NCI-H2196 treated with DMSO at 0.1 percent for 48 hours (cell line): ENCODE results near the gene AVEN.

Experiments
- DNase-seq: peaks from one replicate; lab custom pipeline; 2025; ENCODE audit not compliant: unreplicated experiment; lab: John Stamatoyannopoulos, UW

The AVEN gene

DNA sequence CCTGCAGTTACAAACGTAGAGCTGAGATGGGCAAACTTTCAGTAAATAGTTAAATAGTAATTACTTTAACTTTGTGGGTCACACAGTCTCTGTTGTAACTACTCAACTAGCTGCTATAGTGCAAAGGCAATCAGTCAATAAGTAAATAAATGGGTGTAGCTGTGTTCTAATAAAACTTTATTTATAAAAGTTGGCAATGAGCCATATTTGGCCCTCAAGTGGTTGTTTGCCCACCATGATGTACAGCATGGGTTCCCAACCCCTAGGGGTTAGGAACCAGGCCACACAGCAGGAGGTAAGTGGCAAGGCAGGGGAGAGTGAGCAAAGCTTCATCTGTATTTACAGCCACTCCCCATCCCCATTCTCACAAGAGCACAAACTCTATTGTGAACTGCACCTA is 115.6 kb downstream of the AVEN start:
- DNase-seq = no peak

DNA sequence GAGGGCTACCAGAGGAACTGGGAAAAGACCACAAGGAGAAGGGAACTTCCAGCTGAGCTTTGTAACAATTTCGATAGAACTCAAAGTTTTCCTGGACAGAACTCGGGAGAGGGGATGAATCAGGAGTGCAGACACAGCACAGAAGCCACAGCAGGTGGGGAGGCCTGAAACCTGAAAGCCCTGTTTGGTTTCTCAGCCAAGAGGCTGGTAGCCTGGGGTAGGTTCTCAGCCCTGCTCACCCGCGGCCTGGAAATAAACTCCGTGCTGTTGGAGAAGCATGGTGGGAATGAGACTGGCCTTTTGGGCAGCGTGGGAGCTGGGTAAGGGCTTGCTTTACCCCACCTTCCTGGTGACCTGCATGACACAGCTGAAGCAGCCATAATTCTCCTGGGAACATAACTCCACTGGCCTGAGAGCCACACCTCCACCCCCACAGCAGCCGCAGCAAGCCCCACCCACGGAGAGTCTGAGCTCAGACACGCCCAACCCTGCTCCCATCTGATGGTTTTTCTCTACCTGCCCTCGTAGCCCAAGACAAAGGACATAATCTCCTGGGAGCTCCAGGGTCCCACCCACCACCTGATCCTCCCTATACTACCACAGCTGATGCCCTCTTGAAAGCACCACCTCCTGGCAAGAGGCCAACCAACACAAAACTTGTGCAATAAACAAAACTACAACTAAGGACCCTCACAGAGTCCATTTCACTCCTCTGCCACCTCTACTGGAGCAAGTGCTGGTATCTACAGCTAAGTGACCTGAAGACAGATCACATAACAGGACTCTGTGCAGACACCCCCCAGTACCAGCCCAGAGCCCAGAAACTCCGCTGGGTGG is 123.2 kb downstream of the AVEN start:
- DNase-seq = no peak

DNA sequence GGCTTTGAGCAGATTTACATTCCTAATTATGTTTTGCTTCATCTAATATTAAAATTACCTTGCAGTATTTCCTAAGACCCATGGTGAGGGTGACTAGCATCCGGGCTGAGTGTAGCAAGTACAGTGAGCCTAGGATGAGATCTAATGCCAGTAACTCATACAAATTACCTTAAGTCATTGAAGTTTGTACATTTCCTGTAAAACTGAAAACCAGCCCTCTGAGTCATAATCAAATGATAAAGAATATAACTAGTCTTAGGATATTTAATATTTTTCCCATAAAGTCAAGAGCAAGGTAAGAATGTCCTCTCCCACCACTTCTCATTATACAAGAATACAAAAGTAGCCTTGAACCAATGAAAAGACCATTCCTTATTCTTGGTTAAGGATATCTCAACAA is 125.5 kb downstream of the AVEN start:
- DNase-seq = no peak

DNA sequence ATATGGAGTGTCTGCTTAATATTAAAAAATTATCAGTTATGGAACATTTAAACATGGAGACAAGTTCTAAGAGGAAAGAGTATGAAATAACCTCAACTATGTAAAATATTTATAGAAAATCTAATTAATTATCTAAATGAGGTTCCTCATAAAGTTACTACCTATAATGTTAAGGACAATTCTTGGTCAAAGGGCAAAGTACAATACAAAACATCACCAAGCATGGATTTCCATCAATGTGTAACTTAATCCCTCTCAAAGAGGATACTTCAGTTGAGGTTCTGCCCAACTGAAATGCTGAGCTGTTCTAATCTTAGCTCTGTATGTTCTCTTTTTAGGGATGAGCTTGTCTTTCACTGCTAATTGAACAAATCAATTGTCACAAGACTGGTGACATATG is 126.7 kb downstream of the AVEN start:
- DNase-seq = no peak

DNA sequence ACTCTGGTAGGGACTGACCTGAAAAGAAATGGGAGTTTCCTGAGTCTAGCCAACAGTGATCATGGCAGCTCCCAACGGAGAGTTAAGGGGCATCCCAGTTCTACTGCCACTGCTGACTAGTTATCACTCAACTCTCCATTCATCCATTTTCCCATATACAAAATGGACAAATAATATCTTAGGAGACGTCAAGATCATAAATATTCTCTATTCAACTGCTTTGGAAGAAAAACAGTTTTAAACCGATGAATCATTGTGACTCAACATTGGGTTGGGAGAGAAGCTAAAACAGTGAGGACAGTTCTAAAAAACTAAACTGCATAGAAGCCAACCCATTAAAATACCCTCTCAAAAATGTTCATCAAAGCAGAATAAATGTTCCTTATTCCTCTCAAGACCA is 128.3 kb downstream of the AVEN start:
- DNase-seq = no peak

DNA sequence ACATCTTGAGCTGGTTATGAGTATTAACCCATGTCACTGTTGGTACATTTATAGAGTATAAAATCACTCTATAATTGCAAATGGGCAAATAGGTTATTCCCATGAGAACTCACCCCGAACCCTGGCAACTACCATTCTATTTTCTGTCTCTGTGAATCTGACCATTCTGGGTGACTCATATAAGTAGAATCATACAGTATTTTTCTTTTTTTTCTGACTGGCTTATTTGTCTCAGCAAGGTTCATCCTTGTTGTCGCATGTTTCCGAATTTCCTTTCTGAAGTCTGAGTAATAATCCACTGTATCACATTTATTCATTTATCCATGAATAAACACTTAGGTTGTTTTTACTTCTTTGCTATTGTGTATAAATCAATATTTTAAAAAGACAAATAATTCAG is 130.6 kb downstream of the AVEN start:
- DNase-seq = no peak

DNA sequence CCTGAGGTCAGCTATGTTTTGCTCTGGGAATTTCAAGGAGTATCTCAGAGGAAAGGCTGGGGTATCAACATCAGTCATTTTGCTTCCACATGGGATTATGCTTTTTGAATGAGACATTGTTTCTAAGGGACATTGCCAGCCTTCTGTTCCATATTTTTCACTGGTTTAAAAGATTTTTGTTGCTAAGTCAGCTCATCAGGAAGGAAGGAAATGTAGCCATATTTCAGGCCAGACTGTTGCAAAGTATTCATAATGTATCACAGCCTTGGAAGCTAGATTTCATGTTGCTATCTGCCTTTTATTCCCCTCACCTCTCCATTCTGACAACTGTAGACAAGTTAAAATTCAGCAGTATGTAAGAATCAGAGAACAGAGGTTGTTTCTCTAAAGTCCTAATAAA is 131.7 kb downstream of the AVEN start:
- DNase-seq = no peak

DNA sequence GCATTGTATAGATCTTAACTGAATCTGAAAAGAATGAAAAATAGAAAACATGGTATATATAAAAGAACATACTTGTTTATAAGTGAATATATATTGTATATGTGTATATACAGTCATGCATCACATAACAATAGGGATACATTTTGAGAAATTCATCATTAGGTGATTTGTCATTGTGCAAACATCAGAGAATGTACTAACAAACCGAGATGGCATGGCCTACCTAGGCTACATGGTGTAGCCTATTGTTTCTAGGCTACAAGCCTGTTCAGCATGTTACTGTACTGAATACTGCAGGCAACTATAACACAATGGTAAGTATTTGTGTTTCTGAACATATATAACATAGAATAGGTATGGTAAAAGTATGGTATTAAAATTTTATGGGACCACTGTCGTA is 135.3 kb downstream of the AVEN start:
- no peak for DNase-seq

DNA sequence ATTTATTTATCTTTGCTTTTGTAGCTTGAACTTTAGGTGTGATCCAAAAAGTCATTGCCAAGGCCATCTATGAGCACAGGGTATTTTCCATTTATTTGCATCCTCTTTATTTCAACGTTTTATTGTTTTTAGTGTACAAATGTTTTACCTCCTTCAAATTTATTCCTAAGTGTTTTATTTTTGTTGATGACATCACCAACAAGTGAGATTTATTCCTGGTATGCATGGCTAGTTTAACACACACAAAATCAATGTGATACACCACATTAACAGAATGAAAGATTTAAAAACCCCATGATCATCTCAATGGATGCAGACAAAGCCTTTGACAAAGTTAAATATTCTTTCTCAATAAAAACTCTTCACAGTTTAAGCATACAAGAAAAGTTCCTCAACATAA is 137.0 kb downstream of the AVEN start:
- no peak for DNase-seq

DNA sequence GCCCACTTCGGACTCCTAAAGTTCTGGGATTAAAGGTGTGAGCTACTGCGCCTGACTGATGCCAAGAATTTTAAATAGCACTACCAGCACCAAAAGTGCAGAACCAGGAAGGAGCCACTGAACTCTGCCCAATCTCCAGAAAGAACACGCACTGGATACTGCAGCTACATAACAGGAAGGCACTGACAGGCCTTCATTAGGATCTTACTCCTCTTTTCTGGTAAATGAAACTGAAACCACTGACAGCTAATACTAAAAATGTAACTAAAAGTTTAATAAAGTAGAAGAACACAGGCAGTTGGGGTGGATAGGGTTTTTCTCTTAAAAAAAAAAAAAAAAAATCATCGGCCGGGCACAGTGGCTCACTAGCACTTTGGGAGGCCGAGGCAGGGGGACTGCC is 144.8 kb downstream of the AVEN start:
- DNase-seq = no peak

DNA sequence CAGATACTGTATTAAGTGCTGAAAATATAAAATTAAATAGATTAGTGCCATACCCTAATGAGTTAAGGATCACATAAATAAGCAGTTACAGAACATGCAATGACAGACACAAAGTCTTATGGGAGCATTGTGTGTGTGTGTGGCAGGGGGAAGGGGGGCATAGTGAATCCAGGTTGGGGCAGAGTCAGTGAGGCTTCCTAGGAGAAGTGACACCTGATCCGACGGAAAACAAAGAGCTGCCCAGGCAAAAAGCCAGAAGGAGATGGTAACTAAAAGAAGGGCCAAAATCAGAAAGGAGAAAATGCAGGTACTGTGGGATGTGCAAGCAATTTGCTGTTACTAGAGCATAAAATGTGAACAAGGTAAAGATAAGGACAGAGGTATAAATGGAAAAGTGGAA is 150.8 kb downstream of the AVEN start:
- no peak for DNase-seq

DNA sequence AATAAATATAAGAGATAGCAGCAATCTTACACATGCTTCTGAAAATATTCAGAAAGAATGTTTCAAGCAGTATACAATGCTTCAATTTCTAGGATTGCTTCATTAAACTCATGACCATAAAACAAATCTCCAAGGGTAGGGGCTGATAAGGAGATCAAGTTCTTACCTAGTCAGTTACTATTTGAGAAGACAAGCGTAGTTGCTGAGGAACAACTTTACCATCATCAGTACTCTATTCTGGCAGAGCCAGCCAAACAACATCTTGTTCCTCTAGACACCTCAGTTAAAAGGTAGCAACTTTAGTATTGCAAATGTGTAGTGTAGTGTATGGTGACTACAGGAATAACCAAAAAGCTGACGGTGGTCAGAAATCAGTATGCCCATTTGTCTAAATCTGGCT is 156.1 kb downstream of the AVEN start:
- DNase-seq = no peak

DNA sequence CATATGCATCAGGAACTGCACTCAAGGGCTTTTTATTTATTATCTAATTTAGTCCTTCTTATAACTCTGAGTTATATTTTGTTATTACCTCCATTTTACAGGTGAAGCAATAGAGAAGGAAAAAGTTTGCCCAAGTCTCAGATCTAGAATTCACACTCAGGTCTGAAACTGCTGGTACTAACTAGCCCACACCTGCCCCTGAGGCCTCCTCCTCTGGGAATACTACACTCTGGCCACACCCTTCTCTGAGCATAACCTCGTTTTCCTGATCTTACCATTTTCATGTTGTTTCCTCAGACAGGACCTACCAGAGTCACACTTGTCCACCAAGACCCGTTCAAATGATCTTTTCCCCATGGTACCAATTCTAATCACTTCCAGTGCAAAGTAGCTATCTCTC is 164.8 kb downstream of the AVEN start:
- no peak for DNase-seq

DNA sequence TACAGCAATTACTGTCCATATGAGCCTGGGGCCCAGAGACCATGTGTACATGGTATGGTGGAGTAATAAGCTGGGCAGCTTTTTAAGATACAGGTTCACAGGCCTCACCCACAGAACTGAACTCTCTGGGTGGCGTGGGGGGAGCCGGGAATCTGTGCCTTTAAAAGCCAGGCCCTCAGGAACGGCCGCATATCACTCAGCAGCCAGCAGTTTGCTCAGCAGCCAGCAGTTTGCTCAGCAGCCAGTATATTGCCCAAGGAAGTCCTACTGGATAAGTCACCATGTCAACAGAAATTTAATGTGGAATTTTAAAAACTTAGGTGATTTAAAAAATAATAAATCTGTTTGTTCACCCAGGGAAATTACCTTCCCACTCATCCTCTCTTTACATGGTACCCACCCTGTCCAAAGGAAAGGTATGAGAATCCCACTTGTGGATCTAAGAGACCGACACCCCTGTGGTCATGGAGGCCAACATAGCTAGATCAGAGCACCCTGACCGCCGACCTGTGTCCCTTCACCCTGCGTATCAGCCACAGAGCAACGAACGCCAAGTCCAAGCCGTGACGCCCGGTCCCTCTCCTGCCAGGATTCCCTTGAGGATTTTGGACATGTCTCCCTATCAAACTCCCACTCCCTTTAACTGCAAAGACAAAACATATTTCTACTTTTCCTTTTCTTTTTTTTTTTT is 166.4 kb downstream of the AVEN start:
- no peak for DNase-seq

DNA sequence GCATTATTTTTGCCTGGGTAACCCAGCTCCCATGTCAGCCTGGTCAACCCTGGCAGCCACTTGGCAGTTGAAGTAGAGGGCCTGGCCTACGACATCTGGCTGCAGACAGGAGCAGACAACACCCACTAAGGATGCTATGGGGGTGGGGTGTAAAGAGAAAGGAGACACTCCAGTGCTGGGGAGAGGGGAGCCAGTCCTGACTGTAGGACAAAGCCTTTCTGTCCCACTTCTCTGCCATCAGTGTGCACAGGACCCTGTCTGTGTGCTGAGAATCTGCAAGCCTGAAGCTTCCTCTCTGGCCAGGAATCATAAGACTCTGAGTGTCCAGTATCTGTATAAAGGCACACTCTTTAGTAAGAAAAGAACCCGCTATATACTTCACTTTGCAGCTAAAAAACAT is 167.0 kb downstream of the AVEN start:
- no peak for DNase-seq

DNA sequence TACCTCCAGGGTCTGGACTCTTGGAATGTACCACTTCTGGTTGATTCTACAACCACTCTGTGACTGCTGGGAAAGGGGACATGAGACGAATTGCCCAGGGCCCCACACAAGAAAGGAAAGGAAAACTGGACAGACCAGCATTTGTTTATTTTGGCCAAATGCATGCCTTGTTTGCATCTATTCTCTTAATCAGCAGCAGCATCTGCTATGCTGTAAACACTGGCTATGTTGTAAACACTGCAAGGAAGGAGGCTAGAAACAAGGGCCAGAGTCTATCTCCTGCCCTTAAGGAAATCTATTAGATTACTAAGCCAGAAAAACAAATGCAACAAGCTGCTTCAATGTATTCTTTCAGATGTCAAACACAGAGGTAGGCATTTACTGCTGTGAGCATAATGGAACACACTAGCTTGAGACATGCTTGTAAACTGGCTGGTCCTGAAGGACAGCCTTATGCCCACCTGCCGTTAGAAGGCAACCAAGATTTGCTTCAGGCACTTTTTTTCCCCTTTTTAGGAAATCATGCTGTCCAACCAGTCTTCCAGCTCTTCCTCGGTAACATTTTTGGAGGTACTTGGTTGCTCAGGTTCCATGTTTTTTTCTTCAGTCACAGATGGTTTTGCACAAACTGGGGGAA is 172.8 kb downstream of the AVEN start:
- no peak for DNase-seq

DNA sequence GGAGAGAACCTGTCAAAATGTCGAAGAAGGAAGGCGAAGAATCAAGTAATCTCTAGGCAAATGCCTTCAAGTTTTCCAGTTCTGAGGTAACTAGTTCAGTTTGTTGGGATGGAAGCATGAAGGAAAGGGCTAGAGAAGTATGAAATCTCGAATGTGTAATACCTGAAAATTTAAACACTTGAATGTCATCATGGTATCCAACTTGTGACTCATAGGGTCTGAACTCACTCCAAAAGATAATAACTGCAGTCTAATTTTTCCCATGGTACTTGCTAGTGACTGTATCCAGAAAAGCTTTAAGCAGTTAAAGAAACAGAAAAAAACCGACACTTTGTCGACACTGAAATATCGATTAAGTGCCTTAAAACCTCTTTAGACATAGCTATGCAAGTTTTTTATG is 173.6 kb downstream of the AVEN start:
- no peak for DNase-seq

DNA sequence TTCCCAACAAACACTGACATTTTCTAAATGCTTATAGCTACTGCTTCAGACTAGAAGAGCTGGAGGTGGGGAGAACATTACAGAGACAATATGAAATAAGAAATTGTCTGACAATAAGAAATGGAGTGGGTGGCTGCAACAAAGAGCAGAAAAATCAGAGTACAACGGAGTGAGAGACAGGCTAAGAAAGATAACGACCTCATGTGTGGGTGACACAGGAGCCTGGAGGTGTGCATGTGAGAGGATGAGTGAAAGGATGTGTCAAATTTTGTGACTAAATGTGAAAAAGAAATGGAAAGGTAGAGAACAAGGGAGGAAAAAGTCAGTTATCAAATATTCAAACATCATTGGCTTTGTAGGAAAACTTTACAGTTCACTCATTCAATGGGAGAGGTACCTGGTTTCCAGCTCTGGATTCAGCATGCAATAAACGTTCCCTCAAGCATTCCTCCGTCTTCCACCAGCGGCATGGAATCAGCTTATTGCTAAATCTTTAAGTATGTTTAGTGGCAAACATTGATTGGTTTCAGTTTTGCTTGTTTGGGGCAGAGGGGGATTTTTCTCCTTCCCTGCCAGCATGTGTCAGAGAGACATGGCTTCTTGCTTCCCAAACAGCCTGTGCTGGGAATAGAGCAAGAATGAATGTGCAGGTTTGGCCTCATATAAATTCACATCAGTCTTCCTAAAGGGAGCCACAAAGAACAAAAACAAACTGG is 174.5 kb downstream of the AVEN start:
- DNase-seq = no peak

DNA sequence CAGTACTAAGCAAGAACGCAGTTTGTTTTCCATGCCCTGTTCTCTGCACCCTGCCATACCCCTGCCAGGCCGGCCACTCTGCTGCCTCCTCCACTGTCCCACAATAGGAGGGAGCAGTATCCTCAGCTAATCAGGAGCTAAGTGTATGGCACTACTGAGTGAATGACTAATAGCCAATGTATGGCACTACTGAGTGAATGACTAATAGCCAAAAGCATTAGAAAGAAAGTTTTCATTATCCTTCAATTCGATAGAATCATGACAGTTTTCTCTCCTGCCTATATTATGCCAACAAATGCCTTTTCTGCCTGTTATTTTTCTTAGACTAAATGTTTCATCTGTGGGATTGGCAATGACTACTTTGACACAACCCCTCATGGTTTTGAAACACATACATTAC is 178.2 kb downstream of the AVEN start:
- DNase-seq = no peak

DNA sequence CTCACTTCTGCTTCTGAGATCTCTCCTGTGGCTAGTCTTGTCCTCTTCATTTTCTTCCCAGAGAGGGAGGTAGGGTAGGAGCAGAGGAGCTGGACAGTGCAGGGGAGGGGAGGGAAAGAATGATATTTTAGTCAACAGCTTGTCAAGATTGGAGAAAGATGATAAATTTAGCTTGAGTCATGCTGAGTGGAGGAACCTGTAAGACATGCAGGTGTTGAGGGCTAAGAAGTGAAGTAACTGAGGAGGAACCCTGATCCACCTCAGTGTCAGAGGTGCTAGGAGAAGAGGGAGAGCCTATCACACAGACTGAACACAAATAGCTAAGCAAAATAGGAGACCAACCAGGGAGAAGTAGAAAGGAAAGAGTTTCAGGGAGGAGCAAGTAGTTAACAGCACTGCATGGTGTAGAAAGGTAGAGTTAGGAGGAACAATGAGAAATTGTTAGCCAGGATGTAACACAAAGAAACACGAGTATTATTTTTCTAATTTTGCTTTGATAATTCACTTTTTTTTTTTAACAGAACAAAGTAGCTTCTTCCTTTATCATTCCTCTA is 178.9 kb downstream of the AVEN start:
- DNase-seq = no peak

DNA sequence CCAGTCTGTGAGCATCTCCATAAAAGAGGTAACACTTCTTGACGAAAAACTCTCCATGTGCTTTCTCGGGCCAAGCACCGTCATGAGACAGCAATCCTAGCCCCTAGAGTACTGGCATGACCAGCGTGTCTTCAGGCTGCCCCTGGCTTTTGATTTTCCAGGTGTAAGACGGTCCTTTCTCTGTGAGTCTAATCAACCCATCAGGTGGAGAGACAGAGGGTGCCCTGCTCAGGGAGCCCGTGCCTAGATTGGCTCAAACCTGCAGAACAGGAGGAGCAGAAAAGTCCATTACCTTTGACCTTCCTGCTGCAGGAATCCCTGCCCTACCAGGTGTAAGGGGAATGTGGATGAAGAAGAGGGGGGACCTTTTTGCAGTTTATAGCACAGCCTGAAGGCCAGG is 180.2 kb downstream of the AVEN start:
- no peak for DNase-seq
